RPMI8226 (cell line): Measurements from ENCODE around the gene CAMK2B.

Experiments
- DNase-seq: peaks from one replicate; pipeline ENCODE4 v3.0.0-alpha.2; 2015

The CAMK2B gene

GRCh38 chr7:44272456-44272855 lies 52.9 kb downstream of the CAMK2B start:
- DNase-seq = no peak

DNA sequence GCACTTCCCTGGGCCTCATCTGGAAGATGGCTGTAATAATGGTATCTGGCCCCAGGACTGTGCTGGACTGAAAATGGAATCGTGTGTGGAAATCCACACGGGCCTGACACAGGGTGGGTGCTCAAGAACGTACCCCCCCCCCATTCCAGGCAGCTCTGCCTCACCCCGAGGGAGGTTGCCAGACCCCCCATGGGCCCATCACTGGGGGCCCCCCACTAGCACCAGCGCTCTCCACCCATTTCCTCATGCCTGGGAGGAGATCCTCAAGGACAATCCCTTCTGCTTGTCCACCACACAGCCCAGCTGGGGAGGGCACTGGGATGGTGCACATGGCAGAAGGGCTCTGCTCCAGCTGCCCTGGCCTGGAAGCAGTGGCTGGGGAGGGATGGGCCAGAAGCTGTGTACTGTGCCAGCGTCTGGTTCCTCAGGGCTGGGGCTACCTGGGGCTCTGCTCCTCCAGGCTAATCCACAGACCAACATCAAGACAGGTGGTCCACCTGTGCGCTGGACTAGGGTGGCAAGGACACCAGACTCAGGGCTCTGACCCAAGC lies 55.4 kb downstream of the CAMK2B start:
- DNase-seq = no peak

GRCh38 chr7:44269417-44269816 lies 56.0 kb downstream of the CAMK2B start:
- DNase-seq = no peak

DNA sequence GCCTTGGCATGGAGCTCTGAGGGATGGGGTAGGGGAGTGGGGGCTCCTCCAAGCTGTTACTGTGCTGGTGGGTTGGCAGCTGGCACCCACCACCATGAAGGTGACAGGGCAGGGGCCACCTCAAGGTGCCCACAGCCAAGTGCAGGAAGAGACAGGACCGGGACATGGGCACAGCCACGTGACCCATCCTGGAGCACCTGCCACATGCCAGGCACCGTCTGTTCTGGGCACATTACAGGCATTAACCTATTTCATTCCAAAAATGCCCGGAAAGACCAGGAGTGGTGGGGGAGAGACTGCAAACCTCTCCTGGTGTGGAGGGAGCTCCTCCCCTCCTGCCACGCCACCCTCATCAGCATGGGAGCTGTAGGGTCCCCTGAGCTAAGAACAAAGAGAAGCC lies 56.7 kb downstream of the CAMK2B start:
- no peak for DNase-seq

- DNase-seq = no peak
These were observed 57.5 kb downstream of the CAMK2B start for GRCh38 chr7:44267719-44268421.

DNA sequence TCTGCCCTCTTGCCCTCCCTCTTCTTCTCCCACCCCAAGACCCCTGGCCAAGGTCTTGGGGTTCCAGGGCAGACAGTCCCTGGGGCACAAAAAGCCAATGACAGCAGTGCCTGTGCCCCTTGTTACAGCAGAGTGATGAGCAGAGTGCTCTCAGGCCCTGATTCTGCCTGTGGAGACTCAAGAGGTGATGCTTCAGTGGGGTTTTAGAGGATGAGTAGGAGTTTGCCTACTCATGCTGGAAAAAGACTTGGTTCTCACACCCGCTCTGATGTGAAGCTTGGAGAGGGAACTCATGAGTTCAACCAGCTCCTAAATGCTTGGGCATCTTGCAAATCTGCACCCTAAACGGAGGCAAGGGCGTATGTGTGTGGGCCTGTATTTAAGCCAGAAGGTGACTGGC lies 58.2 kb downstream of the CAMK2B start:
- no peak for DNase-seq

- DNase-seq = no peak
These were observed 58.9 kb downstream of the CAMK2B start for GRCh38 chr7:44266526-44266925.

DNA sequence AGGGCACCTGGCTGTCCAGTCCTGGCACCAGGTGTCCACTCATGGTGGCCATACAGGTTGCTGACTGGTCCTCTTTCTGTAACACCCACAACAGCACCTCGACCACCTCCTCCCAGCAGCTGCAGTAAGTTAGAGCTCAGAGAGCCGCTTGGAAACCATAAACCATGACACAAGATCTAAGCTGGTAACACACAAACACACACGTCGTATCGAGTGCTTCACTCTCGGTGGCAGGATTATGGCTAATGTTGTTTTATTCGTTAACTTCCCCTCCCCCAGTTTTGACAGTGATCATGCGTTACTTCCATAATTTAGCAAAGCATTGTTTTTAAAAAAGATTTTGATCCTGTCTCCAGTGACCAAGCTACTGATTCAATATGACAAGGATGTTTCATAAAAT lies 59.7 kb downstream of the CAMK2B start:
- no peak for DNase-seq

- peak; percentile 57 for DNase-seq
These were observed 61.0 kb downstream of the CAMK2B start for GRCh38 chr7:44264221-44264931.

DNA sequence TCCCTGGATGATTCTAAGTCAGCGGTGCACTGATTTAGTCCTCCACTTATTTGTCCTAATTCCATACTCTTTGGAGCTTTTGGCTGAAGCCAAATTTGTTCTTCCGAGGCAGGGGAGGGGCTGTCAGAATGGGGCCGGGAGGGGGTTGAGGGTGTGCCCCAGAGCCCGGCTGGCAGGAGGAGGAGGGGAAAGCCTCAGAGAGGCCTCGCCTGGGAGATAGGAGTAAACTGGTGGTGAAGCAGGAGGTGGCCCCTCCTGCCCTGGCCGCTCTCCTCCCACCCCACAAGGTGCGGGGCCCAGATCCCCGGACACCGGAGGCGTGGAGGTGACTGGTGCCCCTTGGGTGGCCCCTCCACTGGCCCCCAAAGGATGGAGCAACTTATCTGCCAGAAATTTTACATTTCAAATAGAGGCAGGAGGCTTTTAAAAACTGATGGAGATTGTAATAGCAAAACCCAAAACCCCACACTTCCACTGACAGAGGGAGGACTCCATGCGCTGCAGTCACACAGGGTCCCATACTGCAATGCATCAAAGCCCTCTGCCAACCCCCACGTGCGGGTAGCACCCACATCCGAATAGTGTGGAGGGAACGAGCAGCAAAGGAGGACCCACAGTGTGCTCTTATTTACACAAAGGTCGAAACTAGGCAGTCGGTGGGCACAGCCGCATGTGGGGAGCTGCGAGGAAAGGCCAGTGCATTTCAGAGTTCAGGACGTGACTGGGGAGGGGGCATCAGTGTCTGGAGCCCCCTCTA lies 61.9 kb downstream of the CAMK2B start:
- no peak for DNase-seq

DNA sequence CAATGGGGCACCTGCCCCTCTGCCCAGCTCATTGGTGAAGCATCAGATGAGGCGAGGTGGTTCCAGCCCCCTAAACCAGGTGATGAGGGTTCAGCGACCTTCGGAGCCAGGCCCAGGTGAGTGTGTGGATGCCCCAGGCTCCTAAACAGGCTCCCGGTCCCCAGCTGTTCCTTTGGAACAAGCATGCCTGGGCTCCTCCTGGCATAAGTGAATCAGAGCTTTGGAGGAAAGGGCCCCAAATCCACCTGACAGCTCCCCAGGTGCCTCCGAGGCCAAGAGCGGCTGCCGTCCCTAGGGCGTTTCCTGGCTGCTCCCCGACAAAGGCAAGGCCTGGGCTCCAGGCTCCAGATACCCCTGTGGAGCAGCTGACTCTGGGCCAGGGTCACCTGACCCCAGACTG lies 63.4 kb downstream of the CAMK2B start:
- DNase-seq = no peak

- DNase-seq = no peak
These were observed 64.2 kb downstream of the CAMK2B start for GRCh38 chr7:44261240-44261639.

- no peak for DNase-seq
These were observed 65.6 kb downstream of the CAMK2B start for GRCh38 chr7:44259547-44260457.

GRCh38 chr7:44258865-44259546 lies 66.4 kb downstream of the CAMK2B start:
- DNase-seq = no peak

DNA sequence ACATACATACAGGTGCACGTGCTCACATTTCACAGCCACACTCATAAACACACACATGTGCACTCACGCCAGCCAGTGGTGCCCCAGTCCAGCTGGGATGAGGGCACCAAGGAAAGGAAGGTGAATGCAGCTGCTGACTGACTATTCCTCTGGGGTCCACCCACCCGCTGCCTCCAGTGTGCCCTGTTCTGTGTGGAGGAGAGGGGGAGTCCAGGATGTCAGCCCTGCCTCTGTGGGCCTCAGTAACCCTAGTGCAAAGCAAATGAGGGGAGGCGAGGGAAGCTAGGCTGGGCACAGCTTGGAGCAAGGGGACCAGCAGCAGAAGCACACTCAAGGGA lies 67.0 kb downstream of the CAMK2B start:
- DNase-seq = no peak

DNA sequence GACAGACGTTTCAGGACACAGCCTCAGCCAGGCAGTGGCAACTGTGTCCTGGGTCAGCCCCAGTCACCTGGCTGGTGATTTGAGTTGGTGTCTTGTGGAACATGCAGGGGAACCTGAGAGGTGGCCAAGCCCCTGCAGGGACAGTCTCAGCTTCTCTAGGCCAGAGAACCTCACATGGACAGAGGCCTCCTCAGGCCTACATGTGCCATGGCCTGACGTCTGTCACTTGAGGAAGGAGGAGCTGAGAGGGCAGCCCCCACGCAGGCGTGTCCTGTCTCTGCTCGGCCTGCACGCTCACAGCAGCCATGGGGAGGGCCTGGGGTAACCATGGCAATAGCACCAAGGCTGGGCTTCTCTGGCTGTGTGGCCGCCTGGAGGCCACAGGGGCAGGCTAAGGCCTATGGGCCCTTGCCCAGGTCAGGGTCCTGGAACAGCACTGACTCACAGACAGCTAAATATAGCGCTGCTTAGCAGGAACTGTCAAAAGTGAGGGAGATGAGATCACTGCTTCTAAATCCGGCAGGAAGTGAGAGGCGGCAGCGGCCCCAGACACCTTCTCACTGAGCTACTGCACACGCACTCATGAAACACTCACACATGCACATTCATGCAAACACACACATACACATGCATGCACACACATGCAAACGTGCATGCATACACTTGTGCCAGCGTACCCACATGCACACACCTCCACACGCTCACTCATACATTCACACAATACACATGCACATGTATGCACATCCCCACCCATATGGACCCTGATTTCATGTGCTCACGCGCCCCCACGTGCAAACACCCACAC lies 67.6 kb downstream of the CAMK2B start:
- DNase-seq = peak; percentile 93

DNA sequence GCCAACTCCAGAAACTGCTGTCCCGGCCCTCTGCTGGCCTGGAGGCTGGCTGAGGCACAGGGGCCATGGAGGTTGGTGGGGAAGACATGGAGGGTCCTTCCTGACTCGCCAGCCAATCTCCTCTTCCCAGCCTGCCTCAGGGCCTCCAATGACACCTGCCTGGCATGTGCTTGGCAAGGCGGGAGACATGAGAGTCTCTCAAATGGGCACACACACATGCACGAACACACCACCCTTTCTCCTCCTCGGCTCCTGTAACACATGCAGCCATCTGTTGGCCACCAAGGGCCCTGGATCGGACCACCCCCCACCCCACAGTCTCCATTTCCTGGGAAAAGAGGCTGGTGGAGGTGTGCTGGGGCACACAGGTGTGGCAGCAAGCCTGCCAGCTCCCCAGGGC lies 68.2 kb downstream of the CAMK2B start:
- DNase-seq = no peak

DNA sequence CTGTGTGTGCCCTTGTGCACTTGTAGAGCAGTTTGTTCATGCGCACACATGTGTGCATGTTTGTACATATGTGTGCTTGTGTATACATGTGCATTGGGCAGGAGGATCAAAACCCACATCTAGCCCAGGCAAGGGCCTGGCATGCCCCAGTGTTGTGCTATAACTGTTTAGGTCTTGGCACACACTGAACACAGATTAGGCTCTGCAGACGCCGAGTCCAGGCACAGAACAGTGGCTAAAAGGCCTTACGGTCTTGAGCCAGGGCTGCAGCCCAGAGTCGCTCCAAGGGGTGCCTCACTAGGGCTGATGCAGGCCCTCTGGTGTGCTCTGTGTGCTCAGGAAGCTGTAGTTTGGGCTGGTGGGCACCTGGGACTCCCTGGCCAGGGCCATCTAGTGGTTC lies 68.9 kb downstream of the CAMK2B start:
- no peak for DNase-seq

- no peak for DNase-seq
These were observed 73.5 kb downstream of the CAMK2B start for GRCh38 chr7:44251881-44252280.

DNA sequence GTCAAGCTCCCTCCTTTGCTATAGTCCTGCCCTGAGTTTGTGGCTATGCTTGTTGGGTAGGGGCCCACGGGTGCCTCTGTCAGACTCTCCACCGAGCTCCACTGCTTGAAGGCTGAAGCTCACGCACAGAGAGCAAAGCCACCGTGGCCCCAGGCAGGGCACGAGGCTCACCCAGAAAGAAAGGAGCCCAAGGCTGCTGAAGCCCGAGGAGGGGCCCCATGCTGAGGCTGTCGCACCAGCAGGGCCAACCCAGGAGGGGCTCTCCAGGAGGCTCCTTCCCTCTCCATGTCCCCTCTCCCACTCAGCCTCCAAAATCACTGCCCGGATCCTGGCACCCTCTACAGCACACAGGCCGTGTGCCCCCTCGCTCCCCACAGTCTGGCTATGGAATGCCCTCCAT lies 74.1 kb downstream of the CAMK2B start:
- DNase-seq = no peak

DNA sequence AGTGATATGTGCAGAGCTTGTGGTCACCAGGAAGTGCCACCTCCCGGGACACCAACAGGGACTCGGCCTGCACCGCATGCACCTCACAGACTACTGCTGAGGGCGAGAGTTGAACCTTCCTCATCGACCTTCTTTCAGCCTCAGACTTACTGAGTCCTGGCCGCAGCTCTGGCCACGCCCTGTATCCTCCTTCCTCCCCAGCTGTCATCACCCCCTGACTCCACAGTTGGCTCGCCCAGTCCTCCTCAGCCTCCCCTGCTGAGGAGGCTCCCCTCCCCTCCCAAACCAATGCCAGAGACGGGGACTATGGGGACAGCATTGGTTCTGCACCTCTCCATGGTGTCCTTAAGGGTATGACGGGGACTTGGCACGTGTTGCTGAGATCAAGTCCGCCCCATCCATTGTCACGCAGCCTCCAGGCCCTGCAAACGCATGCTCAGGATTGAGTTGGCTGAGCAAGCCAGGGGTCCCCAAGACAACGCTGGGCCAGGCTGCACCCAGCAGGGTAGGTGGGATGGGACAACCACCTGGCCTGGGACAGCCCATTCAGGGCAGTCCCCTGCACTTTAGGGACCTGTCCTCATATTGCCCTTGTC lies 75.7 kb downstream of the CAMK2B start:
- DNase-seq = no peak
